IMR-90 (cell line): ENCODE measurements around the gene RNF32. TPM values are rescaled to one million over a fixed set of nuclear protein-coding genes. Genes with fewer than 3 reads are reported as not detected.
"Not testable (repeated sequence)": the region's sequence is repeated elsewhere in the genome, so short reads cannot be mapped to it uniquely, and the experiment has no call there.

Experiments
- ATAC-seq: fragments of 200-7000 bp; cut with Tn5 transposase; 2 replicates; pipeline ENCODE4 v1.9.1; 2020; ENCODE audit warnings: low read depth, mild to moderate bottlenecking, moderate library complexity
- BruUV-seq: library from RNA; stranded (reverse); fragments of 400-500 nt; replicated peaks from 2 replicates; lab custom pipeline; 2021; lab: Mats Ljungman, UMichigan
- CTCF ChIA-PET: fragments of 300-600 bp; formaldehyde crosslinking; extraction: SDS; loops from one replicate; lab custom pipeline; 2021; ENCODE audit warnings: antibody characterized with exemption; lab: Yijun Ruan, JAX
- POLR2A ChIA-PET: fragments of 300-600 bp; sonication (Branson Sonifier 250); formaldehyde crosslinking; loops from one replicate; lab custom pipeline; 2022; ENCODE audit warnings: antibody characterized with exemption; ENCODE audit not compliant: unreplicated experiment; lab: Charles Lee
- DNase-seq: peaks from one replicate; pipeline ENCODE4 v3.0.0; 2013
- H2AFZ ChIP-seq: replicated peaks from 2 replicates; pipeline ENCODE3; 2013; ENCODE audit warnings: low read length, mild to moderate bottlenecking; ENCODE audit not compliant: poor library complexity
- H2AK5ac ChIP-seq: 2 replicates; pipeline ENCODE4 v1.6.1; 2013; ENCODE audit warnings: low read depth, low read length, inconsistent platforms
- H2AK9ac ChIP-seq: replicated peaks from 2 replicates; pipeline ENCODE3; 2013; ENCODE audit warnings: mild to moderate bottlenecking, low read depth, low read length, moderate library complexity; ENCODE audit not compliant: poor library complexity
- H2BK120ac ChIP-seq: 2 replicates; pipeline ENCODE4 v1.6.1; 2013; ENCODE audit warnings: low read depth, low read length, inconsistent platforms
- H2BK15ac ChIP-seq: 3 replicates; pipeline ENCODE4 v1.6.1; 2013; ENCODE audit warnings: low read depth, low read length, inconsistent platforms
- H2BK20ac ChIP-seq: 2 replicates; pipeline ENCODE4 v1.6.1; 2013; ENCODE audit warnings: low read depth, mild to moderate bottlenecking, inconsistent platforms, low read length, moderate library complexity
- H2BK5ac ChIP-seq: 2 replicates; pipeline ENCODE4 v1.6.1; 2013; ENCODE audit warnings: mild to moderate bottlenecking, low read depth, low read length, inconsistent platforms; ENCODE audit not compliant: poor library complexity, severe bottlenecking
- H3K14ac ChIP-seq: replicated peaks from 2 replicates; pipeline ENCODE4 v1.6.1; 2013; ENCODE audit warnings: low read depth, low read length, inconsistent platforms
- H3K18ac ChIP-seq: 2 replicates; pipeline ENCODE4 v1.6.1; 2013; ENCODE audit warnings: low read depth, low read length, control low read depth
- H3K23ac ChIP-seq: 2 replicates; pipeline ENCODE4 v1.6.1; 2013; ENCODE audit warnings: low read depth, low read length, inconsistent platforms
- H3K27ac ChIP-seq: 2 replicates; pipeline ENCODE4 v1.5.1; 2013; ENCODE audit warnings: mild to moderate bottlenecking, control low read depth, low read length; ENCODE audit not compliant: insufficient read depth
- H3K27me3 ChIP-seq: 2 replicates; pipeline ENCODE4 v1.6.1; 2013; ENCODE audit warnings: low read length; ENCODE audit not compliant: control insufficient read depth, insufficient read depth
- H3K36me3 ChIP-seq: 2 replicates; pipeline ENCODE4 v1.6.1; 2013; ENCODE audit warnings: low read length, mixed read lengths; ENCODE audit not compliant: control insufficient read depth, insufficient read depth
- H3K4ac ChIP-seq: 2 replicates; pipeline ENCODE4 v1.6.1; 2013; ENCODE audit warnings: low read depth, low read length, inconsistent platforms
- H3K4me1 ChIP-seq: 2 replicates; pipeline ENCODE4 v1.6.1; 2013; ENCODE audit warnings: low read length, mixed read lengths; ENCODE audit not compliant: control insufficient read depth, insufficient read depth
- H3K4me2 ChIP-seq: 2 replicates; pipeline ENCODE4 v1.6.1; 2013; ENCODE audit warnings: low read depth, mild to moderate bottlenecking, control low read depth, low read length, moderate library complexity
- H3K4me3 ChIP-seq: 2 replicates; pipeline ENCODE4 v1.5.1; 2013; ENCODE audit warnings: low read depth, mild to moderate bottlenecking, control low read depth, low read length, moderate library complexity; ENCODE audit not compliant: insufficient read depth
- H3K56ac ChIP-seq: 2 replicates; pipeline ENCODE4 v1.6.1; 2013; ENCODE audit warnings: low read length, inconsistent platforms; ENCODE audit not compliant: insufficient read depth; ENCODE audit errors: extremely low read depth
- H3K79me1 ChIP-seq, 2 experiments: 2 replicates each; pipeline ENCODE4 v1.6.1; 2013; ENCODE audit warnings: low read length in 2 of 2, inconsistent platforms in 1 of 2, low read depth in 1 of 2
- H3K9ac ChIP-seq: 2 replicates; pipeline ENCODE4 v1.6.1; 2013; ENCODE audit warnings: low read depth, low read length, control low read depth
- H3K9me1 ChIP-seq: 2 replicates; pipeline ENCODE4 v1.6.1; 2013; ENCODE audit warnings: low read length, inconsistent platforms; ENCODE audit not compliant: insufficient read depth
- H3K9me3 ChIP-seq: 2 replicates; pipeline ENCODE4 v1.6.1; 2013; ENCODE audit warnings: low read length; ENCODE audit not compliant: control insufficient read depth, insufficient read depth
- H4K20me1 ChIP-seq: 2 replicates; pipeline ENCODE4 v1.6.1; 2013; ENCODE audit warnings: low read length, inconsistent platforms; ENCODE audit not compliant: insufficient read depth
- H4K5ac ChIP-seq: 2 replicates; pipeline ENCODE4 v1.6.1; 2013; ENCODE audit warnings: mild to moderate bottlenecking, low read depth, low read length, control low read depth
- H4K8ac ChIP-seq, 2 experiments: 2 replicates each; pipeline ENCODE4 v1.6.1; 2013; ENCODE audit warnings: low read depth in 2 of 2, low read length in 2 of 2, control low read depth in 1 of 2, inconsistent platforms in 1 of 2
- H4K91ac ChIP-seq: 2 replicates; pipeline ENCODE4 v1.6.1; 2013; ENCODE audit warnings: low read depth, low read length, inconsistent platforms; ENCODE audit not compliant: insufficient read depth
- WGBS, 2 experiments: methylation state at CpG; one replicate each; pipeline versions ENCODE4 v1.1.5 to v1.1.7; 2013; ENCODE audit warnings: missing lambda C conversion rate in 2 of 2; ENCODE audit not compliant: insufficient read length in 1 of 2; ENCODE audit errors: extremely low coverage in 2 of 2; 5-methylcytosine and 5-hydroxymethylcytosine counted together
- dilution Hi-C: fragments of 300-500 bp; cut with HindIII; formaldehyde crosslinking; loops from one replicate; pipeline ENCODE4 v1.14.3; 2018; ENCODE audit warnings: low sequenced_read_pairs; ENCODE audit not compliant: unreplicated experiment
- in situ Hi-C: fragments of 300-500 bp; cut with MboI; formaldehyde crosslinking; loops from 3 replicates; pipeline ENCODE4 v1.14.3; 2019; ENCODE audit warnings: low sequenced_read_pairs, inconsistent platforms, mixed read lengths
- intact Hi-C: fragments of 100-400 bp; cut with micrococcal nuclease; formaldehyde crosslinking; loops from 2 replicates; pipeline ENCODE4 v1.10.0; 2022
- polyA plus RNA-seq, 3 experiments: library from polyadenylated mRNA; depleted of rRNA; stranded (reverse); fragments of >200 nt; gene quantifications; 2 replicates each; pipeline ENCODE4 v1.2.3, GENCODE V29; 2012; ENCODE audit warnings: low replicate concordance in 1 of 3
- total RNA-seq: library from RNA; depleted of rRNA; stranded (reverse); fragments of >200 nt; gene quantifications from 2 replicates; pipeline ENCODE4 v1.2.3, GENCODE V29; 2012

RNF32 gene
- total and polyA plus RNA-seq, 2 of the 4 experiments (the other 2 are of a cell fraction): 0.36 to 0.63 TPM

DNA sequence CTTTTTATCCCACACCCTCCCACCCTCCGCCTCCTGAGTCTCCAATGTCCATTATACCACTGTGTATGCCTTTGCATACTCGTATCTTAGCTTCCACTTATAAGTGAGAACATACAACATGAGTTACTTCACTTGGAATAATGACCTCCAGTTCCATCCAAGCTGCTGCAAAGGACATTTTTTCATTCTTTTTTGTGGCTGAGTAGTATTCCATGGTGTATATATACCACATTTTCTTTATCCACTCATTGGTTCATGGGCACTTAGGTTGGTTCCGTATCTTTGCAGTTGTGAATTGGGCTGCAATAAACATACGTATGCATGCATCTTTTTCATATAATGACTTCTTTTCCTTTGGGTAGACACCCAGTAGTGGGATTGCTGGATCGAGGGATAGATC, 6.8 kb downstream of the RNF32 start:
- H2AK9ac ChIP-seq, POLR2A ChIA-PET, H3K18ac ChIP-seq, H2BK15ac ChIP-seq, H3K36me3 ChIP-seq, H3K27me3 ChIP-seq, CTCF ChIA-PET, H2BK20ac ChIP-seq, H3K23ac ChIP-seq, H3K9me1 ChIP-seq, H4K5ac ChIP-seq, H3K14ac ChIP-seq, H3K9ac ChIP-seq, ATAC-seq, H2AFZ ChIP-seq, H3K79me1 ChIP-seq, H3K4ac ChIP-seq, H4K91ac ChIP-seq, H4K8ac ChIP-seq, H2BK120ac ChIP-seq, H3K56ac ChIP-seq, intact Hi-C loops, H3K4me1 ChIP-seq, dilution Hi-C loops, H3K4me3 ChIP-seq, BruUV-seq, H3K4me2 ChIP-seq, H2BK5ac ChIP-seq, H2AK5ac ChIP-seq, H3K9me3 ChIP-seq, DNase-seq, H3K27ac ChIP-seq, H4K20me1 ChIP-seq: not testable (repeated sequence)
- 86% methylated on average over 1 of the region's 5 CpGs; no CpG with 5 or more reads in 1 of the 2 experiments for WGBS, 2 experiments
- in situ Hi-C loops: loop anchor here (25.0 kb wide), 2 partner anchors 490 to 835 kb away; partner anchors contain the start of genes SHH and UBE3C
